HG03025 (cell line): Measurements from ENCODE around the gene PRKCH.
"Not testable (repeated sequence)": the region's sequence is repeated elsewhere in the genome, so short reads cannot be mapped to it uniquely, and the experiment has no call there.

Source experiments
- ATAC-seq: cut with Tn5 transposase; IDR thresholded peaks from one replicate; pipeline ENCODE4 v1.9.1; 2021; ENCODE audit warnings: mild to moderate bottlenecking, moderate library complexity; ENCODE audit not compliant: unreplicated experiment, low FRiP score

The PRKCH gene

GRCh38 chr14:61444215-61444768 is 122.9 kb downstream of the PRKCH start:
- peak; percentile 63 for ATAC-seq

GRCh38 chr14:61451491-61451890 is 130.1 kb downstream of the PRKCH start:
- no peak for ATAC-seq

- ATAC-seq = no peak
These were observed 130.6 kb downstream of the PRKCH start for GRCh38 chr14:61451891-61452400.

GRCh38 chr14:61452452-61452851 is 131.1 kb downstream of the PRKCH start:
- ATAC-seq = no peak

- ATAC-seq = no peak
These were observed 131.9 kb downstream of the PRKCH start for GRCh38 chr14:61453103-61453767.

- ATAC-seq = no peak
These were observed 133.2 kb downstream of the PRKCH start for GRCh38 chr14:61454545-61454944.

- ATAC-seq = no peak
These were observed 134.0 kb downstream of the PRKCH start for GRCh38 chr14:61455351-61455750.

- ATAC-seq = no peak
These were observed 135.3 kb downstream of the PRKCH start for GRCh38 chr14:61456720-61457119.

GRCh38 chr14:61458766-61459165 is 137.4 kb downstream of the PRKCH start:
- ATAC-seq = no peak

GRCh38 chr14:61459229-61459628 is 137.8 kb downstream of the PRKCH start:
- ATAC-seq = no peak

- ATAC-seq = no peak
These were observed 138.7 kb downstream of the PRKCH start for GRCh38 chr14:61460063-61460462.

GRCh38 chr14:61460718-61461611 is 139.6 kb downstream of the PRKCH start:
- ATAC-seq = no peak

- no peak for ATAC-seq
These were observed 140.5 kb downstream of the PRKCH start for GRCh38 chr14:61461808-61462275.

GRCh38 chr14:61462566-61463193 is 141.3 kb downstream of the PRKCH start:
- ATAC-seq = no peak

- ATAC-seq = no peak
These were observed 142.4 kb downstream of the PRKCH start for GRCh38 chr14:61463664-61464285.

- not testable (repeated sequence) for ATAC-seq
These were observed 143.4 kb downstream of the PRKCH start for GRCh38 chr14:61464539-61465320.

GRCh38 chr14:61466249-61466904 is 145.0 kb downstream of the PRKCH start:
- ATAC-seq = no peak

- ATAC-seq = no peak
These were observed 145.5 kb downstream of the PRKCH start for GRCh38 chr14:61466905-61467280.

GRCh38 chr14:61467296-61467695 is 145.9 kb downstream of the PRKCH start:
- ATAC-seq = no peak
